GM19467 (cell line): ENCODE measurements around the gene RABEP1.
"Not testable (repeated sequence)": the region's sequence is repeated elsewhere in the genome, so short reads cannot be mapped to it uniquely, and the experiment has no call there.

Source experiments
- ATAC-seq: cut with Tn5 transposase; IDR thresholded peaks from one replicate; pipeline ENCODE4 v1.9.1; 2021; ENCODE audit warnings: mild to moderate bottlenecking, moderate library complexity; ENCODE audit not compliant: unreplicated experiment

The RABEP1 gene, protein sequence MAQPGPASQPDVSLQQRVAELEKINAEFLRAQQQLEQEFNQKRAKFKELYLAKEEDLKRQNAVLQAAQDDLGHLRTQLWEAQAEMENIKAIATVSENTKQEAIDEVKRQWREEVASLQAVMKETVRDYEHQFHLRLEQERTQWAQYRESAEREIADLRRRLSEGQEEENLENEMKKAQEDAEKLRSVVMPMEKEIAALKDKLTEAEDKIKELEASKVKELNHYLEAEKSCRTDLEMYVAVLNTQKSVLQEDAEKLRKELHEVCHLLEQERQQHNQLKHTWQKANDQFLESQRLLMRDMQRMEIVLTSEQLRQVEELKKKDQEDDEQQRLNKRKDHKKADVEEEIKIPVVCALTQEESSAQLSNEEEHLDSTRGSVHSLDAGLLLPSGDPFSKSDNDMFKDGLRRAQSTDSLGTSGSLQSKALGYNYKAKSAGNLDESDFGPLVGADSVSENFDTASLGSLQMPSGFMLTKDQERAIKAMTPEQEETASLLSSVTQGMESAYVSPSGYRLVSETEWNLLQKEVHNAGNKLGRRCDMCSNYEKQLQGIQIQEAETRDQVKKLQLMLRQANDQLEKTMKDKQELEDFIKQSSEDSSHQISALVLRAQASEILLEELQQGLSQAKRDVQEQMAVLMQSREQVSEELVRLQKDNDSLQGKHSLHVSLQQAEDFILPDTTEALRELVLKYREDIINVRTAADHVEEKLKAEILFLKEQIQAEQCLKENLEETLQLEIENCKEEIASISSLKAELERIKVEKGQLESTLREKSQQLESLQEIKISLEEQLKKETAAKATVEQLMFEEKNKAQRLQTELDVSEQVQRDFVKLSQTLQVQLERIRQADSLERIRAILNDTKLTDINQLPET

DNA sequence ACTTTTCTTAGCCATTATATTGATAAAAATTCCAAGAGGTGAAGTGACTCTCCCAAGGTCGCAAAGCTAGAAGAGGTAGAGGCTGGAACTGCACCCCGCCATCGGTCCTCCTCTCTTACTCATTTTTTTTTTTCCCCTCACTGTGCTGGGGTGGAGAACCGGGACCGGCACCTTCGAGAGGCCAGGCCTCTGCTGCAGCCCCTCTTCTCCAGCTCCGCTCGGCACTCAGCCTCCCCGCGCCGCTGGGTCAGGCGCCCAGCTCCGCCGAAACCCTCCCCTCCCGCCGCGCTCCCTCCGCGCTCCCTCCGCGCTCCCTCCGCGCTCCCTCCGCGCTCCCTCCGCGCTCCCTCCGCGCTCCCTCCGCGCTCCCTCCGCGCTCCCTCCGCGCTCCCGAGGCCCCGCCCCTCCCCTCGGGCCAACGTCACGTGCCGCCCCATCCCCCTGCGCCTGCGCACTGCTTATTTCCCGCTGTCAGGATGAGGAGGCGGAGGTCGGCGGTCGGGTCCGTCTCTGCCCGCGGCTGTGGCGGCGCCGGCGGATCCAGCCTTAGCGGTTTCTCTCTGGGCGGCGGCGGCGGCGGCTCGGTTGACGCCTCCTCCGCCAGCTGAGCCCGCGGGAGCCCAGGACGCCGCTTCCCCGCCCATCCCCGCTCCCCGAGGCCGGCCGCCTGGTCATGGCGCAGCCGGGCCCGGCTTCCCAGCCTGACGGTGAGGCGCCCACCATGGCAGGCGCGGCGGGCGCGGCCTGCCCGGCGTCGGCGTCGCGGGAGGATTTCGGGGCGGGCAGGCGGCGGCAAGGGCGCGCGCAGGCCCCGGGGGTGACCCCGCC, at the start of gene RABEP1:
Gene RABEP1, plus strand, starts transcription at position 471 of the 828 bp plus-strand sequence. Its CDS starts 203 bp downstream, at position 674.
- ATAC-seq = no peak

DNA sequence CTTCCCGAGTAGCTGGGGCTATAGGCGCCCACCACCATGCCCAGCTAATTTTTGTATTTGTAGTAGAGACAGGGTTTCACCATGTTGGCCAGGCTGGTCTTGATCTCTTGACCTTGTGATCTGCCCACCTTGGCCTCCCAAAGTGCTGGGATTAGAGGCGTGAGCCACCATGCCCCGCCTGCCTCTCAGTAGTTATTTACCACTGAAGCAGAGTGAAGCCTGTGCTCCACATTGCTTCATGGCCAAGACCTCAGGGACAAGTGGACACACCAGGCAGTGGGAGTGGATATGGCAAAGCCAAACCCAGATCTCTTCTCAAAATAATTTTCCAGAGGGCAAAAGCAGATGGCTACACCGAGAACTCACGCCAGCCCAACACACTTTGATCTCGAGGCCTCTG, 48.6 kb upstream of the RABEP1 start:
- not testable (repeated sequence) for ATAC-seq

DNA sequence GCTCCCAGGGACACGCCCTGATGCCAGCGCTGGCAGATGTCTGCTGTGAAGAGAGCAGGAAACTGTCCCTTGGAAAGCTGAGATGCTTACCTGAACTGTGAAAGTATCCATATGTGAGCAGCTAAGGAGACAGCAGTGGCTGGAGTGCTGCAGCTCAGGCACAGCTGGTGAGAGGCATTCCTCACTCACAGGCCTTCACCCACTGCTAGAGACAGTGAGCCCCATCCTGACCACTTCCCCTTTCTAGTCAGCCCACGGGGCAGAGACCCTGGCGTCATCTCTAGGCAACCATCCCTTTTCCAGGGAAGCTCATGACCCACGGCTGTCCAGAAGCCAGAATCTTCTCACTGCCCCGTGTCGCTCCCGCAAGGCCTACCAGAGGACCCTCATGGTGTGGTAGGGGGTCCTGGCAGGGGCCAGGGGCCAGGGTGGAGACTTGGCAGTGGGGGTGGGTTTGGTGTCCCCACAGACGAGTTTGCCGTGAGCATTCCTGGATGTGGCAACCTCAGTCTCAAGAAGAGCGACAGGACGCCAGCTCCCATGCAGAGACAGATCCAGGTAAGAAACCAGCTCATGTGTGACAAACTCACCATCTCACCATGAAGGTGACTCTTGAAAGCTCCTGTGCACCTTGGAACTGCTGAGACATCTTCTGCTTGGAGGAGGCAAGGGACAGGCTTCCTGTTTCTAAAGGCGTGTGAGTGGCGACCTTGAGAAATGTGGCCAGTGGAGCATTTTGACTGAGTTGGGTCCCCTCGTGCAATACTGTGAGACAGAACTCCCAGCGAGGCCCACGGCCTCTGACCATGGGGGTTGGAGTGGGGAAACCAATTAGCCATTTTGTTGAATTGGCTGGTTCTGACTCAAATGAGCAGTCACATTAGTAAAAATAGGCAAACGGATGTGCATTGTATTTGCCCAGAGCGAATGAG, 47.2 kb upstream of the RABEP1 start, which contains the start of gene SCIMP:
Gene SCIMP, minus strand, starts transcription at position 216 of the 932 bp plus-strand sequence. Its CDS starts 105 bp downstream, at position 111.
- ATAC-seq = peak; percentile 57

DNA sequence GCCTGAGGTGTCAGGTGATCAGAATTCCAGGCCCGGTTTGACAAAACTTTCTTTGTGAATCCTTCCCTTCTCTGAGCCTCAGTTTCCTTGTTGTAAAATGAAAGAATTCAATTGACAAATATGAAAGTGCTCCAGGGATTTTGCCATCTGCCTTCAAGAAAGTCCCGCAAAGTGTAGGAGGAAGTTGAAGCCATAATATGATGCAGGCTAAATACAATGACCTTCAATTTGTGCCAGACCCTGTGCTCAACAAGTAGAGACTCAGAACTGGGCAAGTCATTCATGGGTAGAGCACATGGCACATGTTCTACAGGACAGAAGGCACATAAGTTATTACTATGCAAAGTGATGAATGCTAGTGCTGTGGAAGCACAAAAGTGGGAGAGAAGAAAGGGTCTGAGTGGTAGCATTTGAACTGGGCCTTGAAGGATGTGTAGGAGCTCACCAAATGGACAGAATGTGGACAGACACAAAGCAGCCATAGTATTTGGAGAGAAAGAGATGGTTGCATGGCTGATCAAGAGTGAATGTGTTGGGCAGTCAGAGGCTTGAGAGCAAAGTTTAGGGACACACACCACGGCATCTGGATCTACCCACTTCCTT, 45.0 kb upstream of the RABEP1 start:
- ATAC-seq = no peak

DNA sequence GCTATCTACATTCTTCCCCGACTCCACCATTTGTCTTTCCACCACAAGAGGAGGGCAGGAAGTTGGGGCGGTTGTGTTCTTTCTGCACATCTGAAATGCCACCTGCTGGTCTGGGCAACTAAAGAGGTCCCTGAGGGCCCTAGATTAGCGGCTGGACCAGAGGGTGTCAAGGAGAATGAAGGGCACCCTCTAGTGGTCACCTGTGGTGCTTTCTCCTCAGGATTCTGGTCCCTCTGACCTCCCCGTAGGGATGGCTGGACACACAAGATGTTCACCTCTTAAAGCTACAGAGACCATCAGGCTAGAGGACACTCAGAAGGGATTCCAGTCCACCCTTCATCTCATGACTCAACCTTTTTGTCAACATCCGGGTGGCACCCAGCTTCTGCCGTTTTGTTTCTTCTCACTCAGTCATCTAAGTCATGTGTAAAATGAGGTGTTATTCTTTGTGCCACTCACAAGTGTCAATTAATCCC, 44.5 kb upstream of the RABEP1 start:
- ATAC-seq = no peak

DNA sequence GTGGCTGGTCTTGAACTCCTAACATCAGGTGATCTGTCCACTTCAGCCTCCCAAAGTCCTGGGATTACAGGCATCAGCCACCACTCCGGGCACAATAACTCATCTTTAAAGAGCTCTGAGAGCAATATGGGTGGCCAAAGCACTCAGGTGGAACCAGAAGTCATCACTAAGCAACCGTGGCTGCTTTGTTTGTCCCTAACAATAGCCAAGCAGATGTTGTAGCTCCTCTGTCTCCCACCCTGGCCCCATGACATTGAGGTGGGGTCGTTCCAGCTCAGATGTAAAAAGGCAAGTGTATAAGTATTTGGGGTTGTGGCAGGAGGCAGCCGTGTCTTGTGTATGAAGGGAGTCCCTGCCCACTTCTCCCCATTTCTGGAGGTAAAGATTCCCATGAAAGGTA, 43.8 kb upstream of the RABEP1 start:
- no peak for ATAC-seq

DNA sequence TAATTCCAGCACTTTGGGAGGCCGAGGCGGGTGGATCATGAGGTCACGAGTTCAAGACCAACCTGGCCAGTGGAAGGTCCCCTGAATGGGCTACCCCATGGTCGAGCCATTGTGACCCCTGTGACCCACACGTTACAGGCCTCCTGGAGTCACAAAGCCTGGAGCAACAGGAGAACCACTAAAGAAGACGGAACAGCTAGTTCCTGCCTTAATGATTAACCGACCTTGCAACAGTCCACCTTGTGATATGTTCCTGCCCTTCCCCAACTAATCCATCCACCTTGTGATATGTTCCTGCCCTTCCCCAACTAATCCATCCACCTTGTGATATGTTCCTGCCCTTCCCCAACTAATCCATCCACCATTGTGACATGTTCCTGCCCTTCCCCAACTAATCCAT, 42.3 kb upstream of the RABEP1 start:
- ATAC-seq = not testable (repeated sequence)

DNA sequence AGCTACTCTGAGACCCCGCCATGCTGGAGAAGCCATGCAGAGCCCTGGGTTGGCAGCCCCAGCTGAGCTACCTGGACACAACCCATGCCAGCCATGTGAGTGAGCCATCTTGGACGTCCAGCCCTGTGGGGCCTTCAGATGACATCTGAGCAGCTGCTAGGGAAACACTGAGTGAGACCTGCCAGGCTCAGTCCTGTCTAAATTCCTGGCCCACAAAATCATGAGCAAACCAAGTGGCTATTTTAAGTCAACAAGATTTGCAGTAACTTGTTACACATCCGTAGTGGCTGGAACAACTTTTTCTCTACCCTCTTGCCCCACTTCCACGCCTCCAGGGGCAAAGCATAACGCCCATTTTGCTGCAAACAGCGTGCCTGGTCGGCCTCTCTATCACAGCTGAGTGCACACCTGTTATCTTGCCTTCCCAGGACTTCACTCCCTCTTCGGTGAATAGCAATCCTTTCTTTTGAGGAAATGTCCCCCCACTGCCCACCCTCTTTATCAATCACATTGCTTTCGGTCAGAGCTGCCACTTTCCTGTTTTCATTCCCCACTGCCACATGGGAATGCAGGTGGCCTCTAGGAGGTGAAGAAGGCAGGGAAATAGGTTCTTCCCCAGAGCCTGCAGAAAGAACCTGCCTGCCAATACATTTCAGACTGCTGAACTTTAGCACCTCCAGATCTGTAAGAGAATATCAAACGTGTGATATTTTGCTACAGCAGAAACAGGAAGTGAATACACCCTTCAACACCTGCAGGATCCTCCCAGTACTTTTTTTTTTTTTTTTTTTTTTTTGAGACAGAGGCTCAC, 40.0 kb upstream of the RABEP1 start:
- ATAC-seq = peak; percentile 51

DNA sequence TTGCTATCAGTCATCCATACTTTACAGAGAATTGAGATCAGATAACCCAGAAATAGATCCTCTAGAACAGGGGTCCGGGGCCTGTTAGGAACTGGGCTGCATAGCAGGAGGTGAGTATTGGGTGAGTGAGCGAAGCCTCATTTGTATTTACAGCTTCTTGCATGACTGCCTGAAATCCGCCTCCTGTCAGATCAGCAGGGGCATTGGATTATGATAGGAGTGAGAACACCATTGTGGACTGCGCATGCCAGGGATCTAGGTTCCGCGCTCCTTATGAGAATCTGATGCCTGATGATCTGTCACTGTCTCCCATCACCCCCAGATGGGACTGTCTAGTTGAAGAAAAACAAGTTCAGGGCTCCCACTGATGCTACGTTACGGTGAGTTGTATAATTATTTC, 34.5 kb upstream of the RABEP1 start:
- no peak for ATAC-seq

DNA sequence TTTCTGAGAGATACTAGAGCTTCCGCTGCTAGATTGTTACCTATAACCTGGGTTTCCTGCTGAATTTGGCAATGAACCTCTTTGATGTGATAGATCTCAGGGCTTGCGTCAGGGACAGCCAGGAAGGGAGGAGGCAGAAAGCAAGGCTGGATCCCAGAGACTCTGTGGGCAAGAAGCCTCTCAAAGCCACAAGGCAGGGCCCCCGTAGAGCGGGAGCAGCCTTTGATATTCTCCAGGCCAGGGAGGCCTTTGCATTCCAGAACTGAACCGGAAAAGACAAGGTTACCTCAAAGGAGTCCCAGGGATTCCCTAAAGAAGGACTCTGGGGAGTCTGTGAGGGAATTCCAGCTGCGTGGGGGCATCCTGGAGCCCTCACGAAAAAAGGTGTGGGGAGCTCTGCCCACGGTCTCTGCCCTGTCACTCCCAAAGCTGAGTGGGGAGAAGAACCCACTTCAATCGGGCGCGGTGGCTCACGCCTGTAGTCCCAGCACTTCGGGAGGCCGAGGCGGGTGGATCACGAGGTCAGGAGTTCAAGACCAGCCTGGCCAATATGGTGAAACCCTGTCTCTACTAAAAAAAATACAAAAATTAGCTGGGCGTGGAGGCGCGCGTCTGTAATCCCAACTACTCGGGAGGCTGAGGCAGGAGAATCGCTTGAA, 33.1 kb upstream of the RABEP1 start:
- ATAC-seq = no peak

DNA sequence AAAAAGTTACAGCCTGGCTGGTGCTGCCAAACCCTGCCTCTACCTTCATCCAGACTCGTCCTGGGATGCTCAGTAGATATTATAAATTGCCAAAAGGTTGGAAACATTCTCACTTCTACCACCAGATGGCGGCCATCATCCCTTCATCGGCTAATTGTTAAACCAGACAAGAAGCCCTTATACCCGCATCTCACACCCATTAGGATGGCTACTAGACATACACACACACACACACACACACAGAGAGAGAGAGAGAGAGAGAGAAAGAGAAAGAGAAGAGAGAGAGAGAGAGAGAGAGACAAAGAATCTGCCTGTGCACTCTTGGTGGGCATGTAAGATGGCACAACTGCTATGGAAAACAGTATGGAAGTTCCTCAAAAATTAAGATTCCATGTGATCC, 32.5 kb upstream of the RABEP1 start:
- no peak for ATAC-seq

DNA sequence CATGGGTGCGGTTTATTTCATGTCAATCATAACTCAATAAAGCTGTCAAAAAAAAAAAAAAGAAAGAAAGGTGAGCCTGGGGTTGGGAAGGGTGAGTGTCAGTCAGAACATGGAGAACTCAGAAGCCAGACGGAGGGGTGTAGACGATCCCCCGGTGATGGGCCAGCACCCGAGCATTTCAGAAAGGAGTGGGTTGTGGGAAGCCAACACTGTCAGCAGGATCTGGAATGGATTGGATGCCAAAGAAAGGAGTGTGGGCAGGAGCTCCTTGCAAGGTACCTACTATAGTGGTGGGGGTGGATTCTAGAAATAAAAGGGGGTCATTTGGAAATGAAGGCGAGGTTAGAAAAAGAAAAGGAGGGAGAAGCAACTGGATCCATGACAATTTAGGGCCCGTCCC, 27.7 kb upstream of the RABEP1 start:
- no peak for ATAC-seq

DNA sequence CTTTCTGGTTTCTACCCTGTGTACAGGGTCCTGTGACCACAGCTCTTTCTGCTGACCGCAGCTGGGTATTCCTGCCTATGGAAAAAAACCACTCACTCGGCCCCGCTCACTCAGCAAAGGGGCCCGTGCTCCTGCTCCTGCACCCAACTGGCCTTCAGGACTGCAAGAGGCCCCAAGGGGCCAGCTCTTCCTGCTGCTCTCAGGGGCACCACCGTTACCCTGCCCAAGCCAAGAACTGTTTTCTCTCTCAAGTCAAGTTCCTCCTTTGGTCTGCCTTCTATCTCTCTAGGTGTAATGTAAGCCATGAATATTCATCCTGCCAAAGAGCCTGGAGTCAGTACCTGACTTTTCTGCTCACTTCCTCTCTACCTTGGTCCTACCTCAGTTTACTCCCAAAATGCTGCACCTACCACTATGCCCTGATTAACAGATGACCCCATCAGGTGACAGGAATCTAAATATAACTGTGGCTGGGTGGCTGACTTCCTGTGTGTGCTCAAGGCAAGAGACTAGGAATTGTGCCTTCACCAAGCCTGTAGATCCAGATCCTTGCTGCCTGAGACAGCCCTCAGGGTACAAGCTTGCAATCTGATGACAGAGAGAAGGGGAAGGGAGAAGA, 27.1 kb upstream of the RABEP1 start:
- no peak for ATAC-seq

DNA sequence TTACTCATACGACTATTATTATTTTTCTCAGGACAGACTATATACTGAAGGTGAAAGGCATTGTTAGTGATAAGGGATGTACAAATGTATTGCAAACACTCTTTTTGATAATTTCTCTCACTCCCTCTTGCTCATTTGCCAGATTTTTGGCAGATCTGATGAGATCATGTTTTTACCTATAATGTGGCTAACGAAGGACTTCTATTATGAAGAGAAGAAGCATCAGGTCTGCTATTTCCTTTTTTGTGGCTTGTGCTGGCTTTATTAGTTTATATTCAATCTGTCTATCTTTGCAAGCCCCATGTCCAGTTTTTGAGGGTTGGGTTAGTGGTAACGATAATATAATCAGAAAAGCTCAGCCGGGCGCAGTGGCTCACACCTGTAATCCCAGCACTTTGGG, 25.0 kb upstream of the RABEP1 start:
- ATAC-seq = no peak

DNA sequence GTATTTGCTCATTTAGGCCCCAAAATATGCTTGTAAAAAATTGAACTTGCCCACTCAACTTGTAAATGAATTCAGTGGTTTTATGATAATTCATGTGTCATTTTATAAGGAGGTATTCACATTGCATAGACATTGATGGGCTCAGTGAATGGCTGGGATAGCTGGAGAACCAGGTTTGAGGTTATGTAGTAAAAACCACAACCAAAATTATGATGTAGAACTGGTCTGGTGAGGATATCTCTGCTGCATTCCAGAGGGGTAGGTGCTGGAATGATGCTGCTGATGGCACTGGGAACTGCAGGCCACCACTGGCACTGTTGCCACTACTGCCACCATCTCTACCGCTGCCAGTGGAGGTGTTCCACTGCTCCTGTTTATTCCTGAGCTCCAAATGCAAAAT, 21.5 kb upstream of the RABEP1 start:
- no peak for ATAC-seq

DNA sequence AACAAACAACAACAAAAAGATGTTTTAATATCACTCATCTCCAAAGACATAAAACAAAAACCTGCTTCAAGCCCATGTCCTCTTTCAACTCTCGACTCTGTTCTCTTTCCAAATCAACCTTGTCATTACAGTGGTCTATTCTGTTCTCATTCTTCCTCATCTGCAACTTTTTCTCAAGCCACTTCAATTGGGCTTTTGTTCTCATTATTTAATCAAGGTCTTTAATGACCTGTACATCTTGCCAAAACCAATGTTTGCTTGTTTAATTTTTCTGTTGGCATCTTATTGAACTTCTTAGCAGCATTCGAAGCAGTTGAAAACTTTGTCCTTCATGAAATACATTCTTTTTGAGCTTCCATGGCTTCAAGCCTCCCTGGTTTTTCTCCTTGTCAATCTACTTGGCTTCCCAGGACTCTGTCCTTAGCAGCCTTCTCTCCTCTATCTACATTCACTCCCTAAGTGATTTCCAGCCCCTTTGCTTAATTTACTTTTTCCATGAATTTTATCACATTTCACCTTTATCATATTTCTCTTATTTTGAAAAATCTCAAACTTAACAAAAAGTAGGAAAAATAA, 19.6 kb upstream of the RABEP1 start:
- ATAC-seq = no peak

DNA sequence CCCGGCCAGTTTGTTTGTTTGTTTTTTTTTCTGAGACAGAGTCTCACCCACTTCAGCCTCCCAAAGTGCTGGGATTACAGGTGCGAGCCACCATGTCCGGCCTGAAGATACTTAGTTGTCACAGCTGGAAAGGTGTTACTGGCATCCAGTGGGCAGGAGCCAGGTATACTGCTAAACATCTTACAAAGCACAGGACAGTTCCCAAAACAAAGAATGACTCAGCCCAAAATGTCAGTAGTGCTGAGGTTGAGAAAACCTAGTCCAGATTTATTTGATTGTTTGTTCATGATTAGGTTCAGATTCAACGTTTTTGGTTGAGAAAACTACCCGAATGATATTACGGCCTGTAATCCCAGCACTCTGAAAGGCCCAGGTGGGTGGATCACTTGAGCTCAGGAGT, 18.6 kb upstream of the RABEP1 start:
- ATAC-seq = no peak
